Activated naive CD4-positive, alpha-beta T cell (primary cell): ENCODE data around the gene DCUN1D4.

Source experiments
- DNase-seq, 4 experiments: peaks; one replicate each; lab custom pipeline; 2025; lab: John Stamatoyannopoulos, UW

DCUN1D4 gene

DNA sequence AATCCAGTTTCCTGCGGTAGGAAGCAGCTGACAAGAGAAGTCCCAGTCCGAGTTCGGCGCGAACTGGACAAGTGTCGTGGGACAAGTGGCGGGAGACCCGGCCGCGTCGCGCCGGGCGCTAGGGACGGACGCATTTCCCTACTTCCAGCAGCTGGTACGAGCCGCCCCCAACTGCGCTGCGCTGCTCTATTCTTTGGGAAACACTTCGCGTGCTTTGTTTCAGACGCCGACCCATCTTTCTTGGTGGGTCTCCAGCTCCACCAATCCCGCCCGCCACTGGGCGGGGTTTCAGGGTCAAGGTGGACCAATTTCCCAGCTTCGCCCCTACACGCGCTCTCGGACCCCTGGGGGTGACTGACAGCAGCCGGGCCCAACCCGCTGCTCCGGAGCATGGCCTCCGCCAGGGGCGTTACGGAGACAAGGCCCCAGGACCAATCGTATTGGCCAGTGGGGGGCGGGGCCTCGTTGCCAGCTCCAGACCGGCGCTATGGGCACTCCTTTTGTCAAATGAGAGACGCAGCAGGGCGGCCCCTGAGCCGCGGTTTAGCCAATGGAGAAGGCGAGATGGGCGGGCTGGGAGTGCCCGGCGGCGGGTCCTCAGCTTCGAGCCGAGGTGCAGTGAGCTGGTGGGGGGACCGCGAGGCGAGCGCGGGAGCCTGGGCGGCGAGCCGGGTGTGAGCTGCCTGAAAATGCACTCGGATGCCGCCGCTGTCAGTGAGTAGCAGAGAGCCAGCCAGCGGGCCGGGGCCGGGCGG is at the start of gene DCUN1D4:
Gene DCUN1D4, plus strand, starts transcription at position 600 of the 755 bp plus-strand sequence. Its CDS starts 90 bp downstream, at position 690.
- DNase-seq, result peak; percentile 93 to 96 (median 95)

DNA sequence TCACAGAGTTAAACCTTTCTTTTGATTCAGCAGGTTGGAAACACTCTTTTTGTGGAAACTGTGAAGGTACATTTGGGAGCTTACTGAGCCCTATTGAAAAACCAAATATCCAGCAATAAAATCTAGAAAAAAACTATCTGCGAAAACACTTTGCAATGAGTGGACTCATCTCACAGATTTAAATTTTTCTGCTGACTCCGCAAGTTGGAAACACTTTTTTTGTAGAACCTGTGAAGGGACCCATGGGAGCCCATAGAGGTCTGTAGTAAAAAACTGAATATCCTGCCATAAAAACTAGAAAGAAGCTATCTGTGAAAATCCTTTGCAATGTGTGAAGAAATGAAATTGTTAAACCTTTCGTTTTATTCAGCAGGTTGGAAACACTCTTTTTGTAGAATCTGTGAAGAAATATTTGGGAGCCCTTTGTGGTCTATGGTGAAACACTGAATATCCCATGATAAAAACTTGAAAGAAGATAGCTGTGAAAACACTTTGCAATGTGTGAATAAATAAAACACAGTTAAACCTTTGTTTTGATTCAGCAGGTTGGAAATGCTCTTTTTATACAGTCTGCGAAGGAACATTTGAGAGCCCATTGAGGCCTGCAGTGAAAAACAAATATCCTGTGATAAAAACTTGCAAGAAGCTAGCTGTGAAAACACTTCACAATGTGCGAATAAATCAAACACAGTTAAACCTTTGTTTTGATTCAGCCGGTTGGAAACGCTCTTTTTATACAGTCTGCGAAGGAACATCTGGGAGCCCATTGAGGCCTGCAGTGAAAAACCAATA is 22.3 kb upstream of the DCUN1D4 start:
- no peak for DNase-seq

DNA sequence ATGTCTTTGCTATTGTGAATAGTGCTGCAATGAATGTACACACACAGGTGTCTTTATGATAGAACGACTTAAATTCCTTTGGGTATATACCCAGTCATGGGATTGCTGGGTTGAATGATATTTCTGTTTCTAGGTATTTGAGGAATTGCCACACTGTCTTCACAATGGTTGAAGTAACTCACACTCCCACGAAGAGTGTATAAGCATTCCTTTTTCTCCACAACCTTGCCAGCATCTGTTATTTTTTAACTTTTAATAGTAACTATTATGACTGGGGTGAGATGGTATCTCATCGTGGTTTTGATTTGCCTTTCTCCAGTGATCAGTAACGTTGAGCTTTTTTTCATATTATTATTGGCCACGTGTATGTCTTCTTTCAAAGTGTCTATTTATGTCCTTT is 17.6 kb upstream of the DCUN1D4 start:
- no peak for DNase-seq

DNA sequence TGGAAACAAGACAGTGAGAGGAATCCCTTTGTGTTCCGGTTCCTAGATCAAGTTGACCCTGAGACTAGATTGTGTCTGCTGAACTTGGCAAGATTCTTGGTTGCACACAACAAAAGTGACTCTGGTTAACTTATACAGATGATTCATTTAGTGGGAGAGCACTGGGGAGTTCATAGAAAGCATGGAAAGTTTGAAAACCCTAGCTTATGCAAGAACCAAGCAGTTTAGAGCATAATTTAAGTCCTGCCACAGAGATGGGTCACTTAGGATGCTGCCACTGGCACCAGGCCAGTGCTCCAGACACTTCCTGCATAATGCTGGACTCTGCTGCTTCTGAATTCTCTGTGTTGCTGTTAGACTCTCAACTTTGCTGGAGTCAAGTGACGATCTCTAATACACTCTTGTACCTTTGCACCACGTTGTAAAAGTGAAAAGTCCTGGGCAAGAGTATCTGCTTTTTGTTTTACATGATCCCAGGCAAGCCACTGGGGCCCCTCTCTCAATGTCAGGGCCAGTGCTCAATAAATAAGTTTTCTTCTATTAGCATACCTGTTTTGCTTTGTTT is 12.7 kb upstream of the DCUN1D4 start:
- no peak for DNase-seq

DNA sequence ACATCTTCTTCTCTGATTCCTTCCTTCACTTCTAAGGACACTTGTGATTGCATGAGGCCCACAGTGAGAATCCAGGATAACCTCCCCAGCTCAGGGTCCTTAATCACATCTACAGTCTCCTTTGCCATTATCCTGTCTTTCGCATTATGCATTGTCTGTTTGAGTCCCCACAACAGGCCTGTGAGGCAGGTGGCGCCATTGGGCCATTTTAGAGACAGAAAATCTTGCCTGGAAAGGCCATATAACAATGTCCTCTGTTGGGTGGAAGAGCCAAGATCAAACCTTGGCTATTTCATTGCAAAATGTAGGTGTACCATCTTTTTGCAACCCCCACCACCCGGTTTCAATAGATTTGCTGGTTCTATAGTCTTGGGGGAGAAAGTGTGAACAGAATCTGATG is 11.8 kb upstream of the DCUN1D4 start:
- DNase-seq, result peak; percentile 12 to 63 (median 45)

DNA sequence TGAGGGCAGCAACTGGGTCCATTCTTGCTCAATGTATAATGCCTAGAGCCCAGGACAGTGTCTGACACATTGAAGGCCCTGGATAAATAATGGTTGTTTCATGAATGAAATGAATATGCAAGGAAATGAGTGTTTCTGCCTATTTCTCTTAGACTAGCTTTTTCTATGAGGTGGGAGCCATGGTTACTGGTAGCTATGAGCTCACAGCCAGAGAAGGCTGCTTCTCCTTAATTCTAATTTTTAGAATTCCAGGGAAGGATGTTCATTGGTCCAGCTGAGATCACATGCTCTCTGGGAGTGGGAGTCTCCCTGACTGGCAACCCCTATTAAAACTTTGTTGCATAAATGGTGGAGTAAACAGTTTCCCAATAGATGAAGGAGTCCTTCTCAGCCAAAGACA is 9.7 kb upstream of the DCUN1D4 start:
- DNase-seq, result no peak

GRCh38 chr4:51835079-51835478 is 7.9 kb upstream of the DCUN1D4 start:
- no peak for DNase-seq

DNA sequence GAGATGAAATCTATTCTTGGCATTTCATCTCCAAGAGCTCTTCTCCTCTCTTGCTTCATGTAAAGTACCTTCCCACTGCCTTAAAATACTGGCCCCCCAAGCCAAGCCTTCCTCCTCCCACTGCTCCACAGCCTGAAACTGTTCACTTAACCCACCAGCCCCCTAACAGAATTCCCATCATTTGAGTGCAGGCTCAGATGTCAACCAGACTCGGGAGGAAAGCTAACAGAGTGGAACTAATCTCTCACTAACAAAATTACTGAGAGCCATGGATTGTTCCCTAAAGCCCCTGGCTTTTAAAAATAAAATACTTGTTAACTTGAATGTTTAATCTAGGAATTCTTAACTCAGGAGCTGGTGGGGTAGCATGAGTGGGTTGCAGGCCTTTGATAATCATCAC is 7.1 kb upstream of the DCUN1D4 start:
- no peak for DNase-seq

DNA sequence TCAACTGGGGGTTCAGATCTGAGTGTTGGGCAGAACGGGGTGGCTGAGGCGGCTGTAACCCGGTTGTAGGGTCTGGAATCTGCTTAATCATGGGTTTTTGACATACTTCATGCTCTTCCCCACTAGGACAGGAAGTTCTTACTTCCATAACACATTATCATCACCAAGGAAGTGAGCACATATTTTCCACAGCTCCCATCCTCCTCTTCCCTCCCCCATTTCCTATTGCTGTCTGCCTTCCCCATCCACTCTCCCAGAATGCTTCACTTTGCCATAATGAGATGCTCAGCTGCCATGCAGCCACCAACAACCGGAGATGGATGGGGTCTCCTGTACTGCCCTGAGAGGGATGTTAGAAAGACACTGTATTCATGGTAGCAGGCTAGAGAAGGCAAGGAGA is 6.4 kb upstream of the DCUN1D4 start:
- DNase-seq, result no peak

- no peak for DNase-seq
These were observed 2.2 kb upstream of the DCUN1D4 start for GRCh38 chr4:51840781-51841180.

- no peak for DNase-seq
These were observed 793 bp upstream of the DCUN1D4 start for GRCh38 chr4:51842167-51842553.

- peak; percentile 25 to 58 (median 36) for DNase-seq
These were observed 578 bp downstream of the DCUN1D4 start for GRCh38 chr4:51843309-51844152.

DNA sequence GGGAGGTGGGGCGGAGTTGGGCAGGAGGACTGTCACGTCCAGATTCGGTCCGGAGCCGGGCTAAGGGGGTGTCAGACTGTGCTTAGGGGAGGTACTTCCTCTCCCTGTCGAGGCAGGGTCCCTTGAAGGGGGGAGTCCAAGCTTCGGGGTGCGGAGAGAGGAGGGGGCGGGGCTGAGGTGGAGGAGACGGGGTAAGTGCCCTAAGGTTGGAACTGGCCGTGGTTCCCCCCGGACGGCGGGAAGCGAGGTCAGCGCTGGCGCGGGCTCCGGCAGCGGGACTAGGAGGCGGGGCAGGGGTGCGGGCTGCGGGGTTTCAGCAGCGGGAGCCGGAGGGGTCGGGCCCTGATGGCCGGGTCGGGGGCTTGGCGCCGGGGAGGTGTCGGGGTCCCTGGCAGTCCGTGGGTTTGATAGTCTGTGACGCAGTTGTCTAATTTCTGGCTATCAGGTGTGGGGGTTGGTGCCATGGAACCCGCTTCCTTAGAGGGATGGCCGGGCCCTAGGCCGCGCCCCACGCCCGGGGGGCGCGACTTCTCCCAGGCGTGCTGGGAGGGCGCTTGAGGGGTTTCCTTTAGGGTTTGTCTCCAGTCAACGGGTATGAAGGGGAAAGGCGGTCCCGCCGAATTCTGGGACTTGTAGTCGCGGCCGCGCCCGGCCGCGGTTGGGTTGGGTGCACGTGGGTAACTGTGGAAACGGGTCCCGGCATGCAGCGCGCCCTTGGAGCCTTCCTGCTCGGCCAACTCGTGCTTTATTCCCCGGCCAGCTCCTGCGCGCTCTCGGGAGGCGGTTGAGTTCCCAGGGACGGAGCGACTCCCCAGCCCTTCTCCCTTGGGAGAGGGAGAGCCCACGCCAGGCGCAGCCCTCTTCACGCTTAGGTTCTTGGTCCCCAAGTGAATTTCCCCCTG is 1.5 kb downstream of the DCUN1D4 start:
- peak; percentile 41 to 57 (median 46) for DNase-seq

DNA sequence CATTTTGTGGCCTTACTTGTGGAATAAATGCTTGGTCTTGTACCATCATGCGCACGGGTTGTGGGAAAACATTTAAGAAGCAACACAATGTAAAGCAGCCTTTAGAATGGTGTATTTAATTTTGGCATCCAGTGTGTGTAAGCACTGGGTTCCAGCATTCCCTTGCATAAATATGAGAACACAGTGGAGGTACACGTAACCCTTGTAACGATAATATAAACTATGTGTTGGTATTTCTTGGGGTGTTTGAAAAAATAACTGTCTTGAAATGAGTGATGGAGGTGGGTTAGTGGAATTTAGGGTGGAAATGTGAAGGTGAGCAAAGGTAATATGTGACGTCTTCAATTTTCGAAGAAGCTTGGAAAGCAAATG is 2.1 kb downstream of the DCUN1D4 start:
- no peak for DNase-seq

DNA sequence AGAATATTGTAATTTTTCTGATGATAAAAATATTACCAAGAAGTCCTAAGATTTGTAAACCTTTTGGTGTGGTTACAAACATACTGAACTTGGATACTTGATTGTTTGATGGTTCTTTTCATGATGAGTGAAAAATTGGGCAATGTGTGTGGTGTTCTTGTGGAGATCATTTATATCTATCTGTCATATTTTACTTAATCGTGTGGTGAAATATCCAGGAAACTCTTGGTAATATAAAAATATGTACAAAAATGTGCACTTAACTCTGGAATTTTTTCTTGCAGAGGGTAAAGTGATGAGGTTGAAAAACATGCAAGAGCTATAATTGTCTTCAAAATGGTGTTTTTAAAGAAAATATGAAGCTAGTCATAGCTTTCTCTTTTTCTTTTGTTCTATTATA is 2.8 kb downstream of the DCUN1D4 start:
- no peak for DNase-seq

DNA sequence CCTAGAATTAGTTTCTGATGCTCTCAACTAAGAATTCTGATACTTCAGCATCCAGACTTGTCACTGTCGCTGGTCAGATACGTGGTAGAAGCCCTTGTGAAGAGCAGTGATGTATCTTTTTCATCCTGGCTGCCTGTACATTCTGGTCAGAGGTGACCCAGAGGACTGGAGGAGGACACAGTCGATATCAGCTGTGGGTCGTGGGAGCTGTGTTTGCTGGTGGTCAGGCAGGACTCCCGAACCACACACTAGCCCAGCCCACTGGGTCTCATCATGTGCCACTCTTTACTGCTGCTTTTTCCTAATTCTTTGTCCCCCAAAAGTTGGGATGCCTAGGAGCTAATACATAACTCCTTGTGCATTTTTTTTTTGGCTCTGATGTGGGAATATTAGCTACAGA is 6.5 kb downstream of the DCUN1D4 start:
- DNase-seq, result no peak

- DNase-seq, result no peak
These were observed 7.3 kb downstream of the DCUN1D4 start for GRCh38 chr4:51850294-51850693.

GRCh38 chr4:51851090-51851936 is 8.4 kb downstream of the DCUN1D4 start:
- DNase-seq, result no peak

- no peak for DNase-seq
These were observed 9.0 kb downstream of the DCUN1D4 start for GRCh38 chr4:51851937-51852290.

DNA sequence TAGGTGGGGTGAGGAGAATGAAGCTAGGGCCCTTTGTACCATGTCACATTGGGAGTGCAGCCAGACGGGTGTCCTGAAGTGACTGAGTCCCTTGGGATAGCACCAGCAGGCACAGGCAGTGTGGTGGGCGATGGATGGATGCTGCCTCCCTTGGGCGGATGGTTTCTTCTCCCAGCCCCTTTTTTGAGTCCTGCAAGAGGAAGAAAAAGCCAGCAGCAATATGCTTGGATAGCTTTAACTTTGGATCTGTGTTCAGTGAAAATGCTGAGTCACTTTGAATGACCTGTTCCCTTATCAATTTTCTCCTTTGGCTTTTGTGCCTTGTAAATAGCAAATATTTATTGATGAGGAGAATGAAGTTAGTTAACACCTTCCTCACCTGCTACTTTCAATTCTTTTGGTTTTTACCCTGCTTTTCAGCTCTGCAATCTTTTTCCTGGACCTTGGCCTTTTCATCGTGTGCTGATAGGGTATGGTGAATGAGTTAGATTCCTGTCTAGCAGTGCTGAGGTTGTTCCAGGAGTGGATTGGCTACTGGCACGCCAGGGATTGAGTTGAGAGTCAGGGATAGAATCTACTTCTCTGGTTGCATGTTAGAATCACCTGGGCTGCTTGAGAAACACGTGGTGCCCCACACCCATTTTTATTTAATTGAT is 10.2 kb downstream of the DCUN1D4 start:
- DNase-seq, result no peak
